LoVo (cell line): ENCODE results near the gene FAN1.
"Not testable (repeated sequence)": the region's sequence is repeated elsewhere in the genome, so short reads cannot be mapped to it uniquely, and the experiment has no call there.

Source experiments
- DNase-seq: peaks from one replicate; pipeline ENCODE4 v3.0.0-alpha.2; 2016; ENCODE audit warnings: low spot score

FAN1 gene

DNA sequence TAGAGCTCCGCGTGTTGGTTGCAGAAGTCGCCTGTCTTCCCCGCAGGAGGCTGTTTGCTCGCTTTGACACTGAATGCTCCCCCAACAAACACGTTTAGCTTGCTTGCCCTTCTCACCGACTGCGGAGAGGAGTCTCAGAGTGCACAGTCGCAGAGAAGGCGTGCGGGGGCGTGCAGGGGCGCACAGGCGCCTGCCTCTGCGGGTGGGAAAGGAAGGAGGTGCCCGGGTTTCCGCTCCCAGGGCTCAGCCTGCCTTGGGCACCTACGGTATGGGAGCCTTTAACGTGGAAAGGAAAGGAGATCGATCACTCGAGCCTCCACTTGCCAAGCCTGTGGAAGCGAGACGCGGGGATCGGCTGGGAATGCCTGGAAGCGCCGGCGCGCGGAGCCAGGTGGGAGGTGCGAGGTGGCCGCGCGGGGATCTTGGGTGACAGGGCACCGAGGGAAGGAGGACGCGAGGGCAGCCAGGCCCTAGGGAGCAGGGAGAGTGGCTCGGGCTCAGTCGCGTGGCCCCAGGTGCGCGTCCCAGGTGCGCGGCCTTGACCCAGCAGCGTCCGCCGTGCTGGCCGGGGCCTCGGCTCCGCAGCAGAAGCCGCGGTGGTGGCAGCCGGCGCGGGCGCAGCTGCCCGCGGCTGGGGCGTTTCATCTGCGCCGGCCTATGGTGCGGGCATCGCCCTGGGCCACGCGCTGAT, at the start of gene FAN1:
FAN1 (plus strand) TSS at position 419 of the 691 bp plus-strand sequence. CDS start 749 bp downstream, outside the sequence.
- peak; percentile 93 for DNase-seq

DNA sequence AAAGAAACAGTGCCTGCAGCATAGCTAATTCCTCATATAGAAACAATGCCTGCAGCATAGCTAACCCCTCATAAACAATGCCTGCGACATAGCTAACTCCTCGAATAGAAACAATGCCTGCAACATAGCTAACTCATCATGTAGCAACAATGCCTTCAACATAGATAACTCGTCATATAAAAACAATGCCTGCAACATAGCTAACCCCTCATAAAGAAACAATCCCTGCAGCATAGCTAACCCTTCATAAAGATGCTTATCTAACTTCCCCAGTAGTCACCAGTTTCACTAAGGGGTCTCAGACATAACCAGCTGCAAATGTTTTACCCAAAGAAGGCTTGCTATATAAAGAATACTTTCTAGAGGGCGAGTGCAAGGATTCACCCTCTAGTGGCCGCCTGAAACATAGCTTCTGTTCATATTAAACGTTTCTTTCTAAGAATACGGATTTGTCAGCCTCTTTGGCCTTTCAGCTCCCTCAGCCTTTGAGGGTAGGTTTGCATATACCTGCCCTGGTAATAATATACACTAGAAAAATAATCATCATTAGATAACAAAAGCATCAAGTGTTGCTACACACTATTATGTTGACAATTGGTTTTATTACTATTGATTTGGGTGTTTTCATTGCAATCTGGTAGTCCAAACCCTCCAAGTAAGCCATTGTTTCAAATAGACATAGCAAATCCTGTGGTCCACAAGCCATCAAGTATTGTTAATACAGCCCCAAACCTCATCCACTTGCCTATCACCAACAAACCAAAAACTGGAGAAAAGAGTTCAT, 44.4 kb upstream of the FAN1 start:
- DNase-seq = peak; percentile 41

DNA sequence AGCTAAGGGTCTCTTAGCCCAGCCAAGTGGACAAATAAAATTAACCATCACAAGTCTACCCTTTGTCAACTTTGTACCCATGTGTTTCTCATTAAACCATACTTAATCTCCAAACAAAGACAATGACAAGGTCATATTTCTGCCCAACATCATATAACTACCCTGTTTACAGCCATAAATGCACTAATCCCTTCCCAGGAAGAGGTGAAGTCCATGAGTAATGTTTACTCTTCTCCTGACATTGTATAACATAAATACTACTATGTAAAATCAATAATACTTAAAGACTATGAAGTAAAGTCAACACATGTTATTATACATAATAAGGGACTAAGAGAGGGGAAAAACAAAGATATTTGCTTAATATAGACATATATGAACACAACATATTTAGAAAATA, 38.5 kb upstream of the FAN1 start:
- DNase-seq = peak; percentile 21

DNA sequence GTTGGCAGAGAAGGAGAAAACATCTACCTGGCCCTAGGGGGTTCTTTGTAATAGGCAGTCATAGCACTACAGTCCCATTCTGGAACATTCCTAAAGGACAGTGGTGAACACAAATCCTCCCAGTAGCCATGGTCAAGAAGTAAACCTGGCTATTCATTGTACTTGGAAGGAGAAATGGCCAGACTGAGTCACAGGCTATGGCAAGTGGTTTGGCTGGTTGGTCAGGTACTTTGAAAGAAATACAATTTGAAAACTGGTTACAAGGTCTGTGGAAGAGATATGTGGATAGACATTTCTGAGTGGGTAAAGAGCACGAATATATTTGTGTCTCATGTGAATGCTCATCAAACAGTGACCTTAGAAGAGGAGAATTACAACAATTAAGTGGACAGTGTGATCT, 33.0 kb upstream of the FAN1 start:
- DNase-seq = no peak

- no peak for DNase-seq
Measured at GRCh38 chr15:30872341-30872748, 31.4 kb upstream of the FAN1 start.

DNA sequence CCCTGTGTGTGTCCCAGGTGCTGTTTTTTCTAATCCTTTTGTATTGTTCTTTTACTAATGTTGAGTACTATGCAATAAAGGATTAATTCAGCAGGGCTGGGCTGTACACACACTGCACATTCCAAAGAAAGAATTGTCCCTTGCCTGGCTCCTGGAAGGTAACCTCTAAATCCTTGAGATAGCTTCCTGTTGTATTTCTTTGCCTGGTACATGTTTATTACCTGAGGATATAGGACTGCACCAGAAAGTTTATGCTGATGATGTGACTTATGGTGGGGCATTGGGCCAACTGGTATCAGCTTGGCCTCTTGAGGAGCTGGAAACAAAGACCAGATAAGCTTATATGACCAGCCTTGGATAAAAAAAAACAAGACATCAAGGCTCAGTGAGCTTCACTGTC, 26.6 kb upstream of the FAN1 start:
- no peak for DNase-seq

- DNase-seq = no peak
Measured at GRCh38 chr15:30878515-30878914, 25.2 kb upstream of the FAN1 start.

DNA sequence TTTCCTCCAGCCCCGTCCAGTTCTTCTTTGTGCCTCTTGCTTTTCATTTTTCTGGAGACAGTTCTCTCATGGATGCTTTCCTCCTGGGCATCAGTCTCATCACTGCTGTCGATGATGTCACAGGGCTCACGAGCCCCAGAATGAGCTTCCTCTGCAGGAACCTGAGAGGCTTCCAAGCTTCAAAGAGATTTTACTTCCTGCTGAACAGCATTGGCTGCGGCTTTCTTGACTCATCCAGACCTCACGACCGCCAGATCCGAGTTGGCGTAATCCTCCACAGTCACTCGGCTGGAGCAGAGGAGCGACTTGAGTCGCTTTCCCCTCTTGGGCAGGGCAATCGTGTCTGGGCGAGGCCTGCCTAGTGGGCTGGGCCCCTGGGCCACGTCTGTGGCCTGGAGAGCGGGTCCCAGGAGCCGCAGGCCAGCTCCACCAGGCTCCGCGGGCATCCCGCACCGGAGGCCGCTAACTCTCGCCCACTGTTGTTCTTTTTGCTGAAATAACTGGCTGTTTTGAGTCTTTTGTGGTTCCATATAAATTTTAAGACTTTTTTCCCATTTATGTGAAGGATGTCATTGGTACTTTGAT, 20.8 kb upstream of the FAN1 start:
- no peak for DNase-seq

DNA sequence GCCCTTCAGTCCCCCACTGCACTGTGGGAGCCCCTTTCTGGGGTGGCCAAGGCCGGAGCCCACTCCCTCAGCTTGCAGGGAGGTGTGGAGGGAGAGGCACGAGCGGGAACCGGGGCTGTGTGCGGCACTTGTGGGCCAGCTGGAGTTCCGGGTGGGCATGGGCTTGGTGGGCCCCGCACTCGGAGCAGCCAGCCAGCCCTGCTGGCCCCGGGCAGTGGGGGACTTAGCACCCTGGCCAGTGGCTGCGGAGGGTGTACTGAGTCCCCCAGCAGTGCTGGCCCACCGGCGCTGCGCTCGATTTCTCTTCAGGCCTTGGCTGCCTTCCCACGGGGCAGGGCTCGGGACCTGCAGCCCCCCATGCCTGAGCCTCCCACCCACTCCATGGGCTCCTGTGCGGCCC, 20.0 kb upstream of the FAN1 start:
- not testable (repeated sequence) for DNase-seq

DNA sequence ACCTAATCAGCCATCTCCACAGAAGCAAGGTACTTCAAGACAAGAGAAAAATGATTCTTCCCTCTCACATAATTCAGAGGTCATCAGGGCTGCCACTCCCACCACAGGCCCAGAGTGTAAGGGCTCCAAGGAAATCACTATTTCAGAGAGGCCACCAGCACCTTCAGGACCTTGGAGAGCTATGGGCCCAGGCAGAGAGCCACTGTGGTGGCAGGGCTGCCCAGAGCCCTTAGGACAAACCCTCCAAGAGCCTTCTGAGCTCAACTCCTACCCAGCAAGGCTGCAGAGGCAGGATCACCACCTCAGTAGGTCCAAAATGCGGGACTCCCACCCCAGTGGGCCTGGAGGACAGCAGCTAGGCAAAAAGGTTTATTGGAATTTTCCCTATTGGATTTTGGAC, 17.9 kb upstream of the FAN1 start:
- DNase-seq = no peak

DNA sequence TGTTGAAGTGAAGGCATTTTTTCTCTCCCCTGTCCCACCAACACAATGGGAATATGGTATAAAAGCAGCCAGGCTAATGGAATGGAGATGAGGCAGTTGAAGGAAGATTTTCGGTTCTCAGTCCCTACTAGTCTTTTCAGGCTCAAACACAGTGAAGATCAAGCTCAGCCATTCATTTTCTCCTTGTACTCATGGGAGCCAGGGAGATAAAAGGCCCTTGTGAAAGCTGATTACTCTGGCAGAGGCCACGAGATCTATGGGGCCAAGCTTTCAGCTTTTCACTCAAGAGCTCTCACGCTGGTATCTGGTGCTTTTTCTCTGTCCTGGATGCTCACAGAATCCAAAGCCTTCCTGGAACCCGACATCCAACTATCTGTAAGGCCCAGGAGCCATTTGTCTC, 14.5 kb upstream of the FAN1 start:
- DNase-seq = no peak

DNA sequence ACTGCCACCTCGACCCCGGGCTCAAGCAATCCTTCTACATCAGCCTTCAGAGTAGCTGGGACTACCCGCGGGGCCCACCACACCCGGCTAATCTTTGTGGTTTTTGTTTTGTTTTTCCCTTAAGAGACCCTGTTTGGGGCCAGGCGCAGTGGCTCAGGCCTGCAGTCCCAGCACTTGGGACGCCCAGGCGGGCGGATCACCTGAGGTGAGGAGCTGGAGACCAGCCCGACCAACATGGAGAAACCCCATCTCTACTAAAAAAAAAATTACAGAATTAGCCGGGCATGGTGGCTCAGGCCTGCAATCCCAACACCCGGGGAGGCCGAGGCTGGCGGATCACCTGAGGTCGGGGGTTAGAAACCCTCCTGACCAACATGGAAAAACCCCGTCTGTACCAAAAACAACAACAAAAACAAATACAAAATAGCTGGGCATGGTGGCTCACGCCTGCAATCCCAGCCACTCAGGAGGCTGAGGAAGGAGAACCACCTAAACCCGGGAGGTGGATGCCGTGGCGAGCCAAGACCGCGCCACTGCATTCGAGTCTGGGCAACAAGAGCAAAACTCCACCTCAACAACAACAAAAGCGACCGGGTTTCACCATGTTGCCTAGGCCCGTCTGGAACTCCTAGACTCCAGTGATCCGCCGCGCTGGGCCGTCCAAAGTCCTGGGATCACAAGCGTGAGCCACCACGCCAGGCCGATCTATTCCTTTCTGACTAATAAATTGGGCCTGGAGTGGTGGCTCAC, 8.1 kb upstream of the FAN1 start:
- no peak for DNase-seq

GRCh38 chr15:30896211-30896606, 7.5 kb upstream of the FAN1 start:
- DNase-seq = no peak

GRCh38 chr15:30901889-30902288, 1.8 kb upstream of the FAN1 start:
- DNase-seq = no peak

- DNase-seq = no peak
Measured at GRCh38 chr15:30904812-30905211, 1.1 kb downstream of the FAN1 start.

DNA sequence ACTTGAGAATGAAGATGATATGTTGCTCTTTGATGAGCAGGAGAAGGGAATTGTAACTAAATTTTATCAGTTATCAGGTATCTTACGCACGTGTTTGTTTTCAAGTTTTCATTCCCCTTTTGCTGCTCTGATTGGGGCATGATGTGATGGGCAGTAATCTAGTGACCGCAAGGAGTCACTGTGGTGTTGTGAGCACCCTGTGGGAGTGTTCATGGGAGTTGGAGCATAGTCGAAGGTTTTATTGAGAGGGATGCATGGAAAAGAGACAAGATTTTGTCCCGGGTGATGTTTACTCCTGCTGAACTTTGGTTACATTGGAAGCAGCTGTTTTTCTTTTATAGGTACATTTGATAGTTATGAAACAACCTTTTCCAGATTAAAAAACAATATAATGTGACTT, 2.1 kb downstream of the FAN1 start:
- DNase-seq = no peak

- DNase-seq = no peak
Measured at GRCh38 chr15:30906366-30906765, 2.7 kb downstream of the FAN1 start.

- DNase-seq = no peak
Measured at GRCh38 chr15:30913761-30914160, 10.0 kb downstream of the FAN1 start.

DNA sequence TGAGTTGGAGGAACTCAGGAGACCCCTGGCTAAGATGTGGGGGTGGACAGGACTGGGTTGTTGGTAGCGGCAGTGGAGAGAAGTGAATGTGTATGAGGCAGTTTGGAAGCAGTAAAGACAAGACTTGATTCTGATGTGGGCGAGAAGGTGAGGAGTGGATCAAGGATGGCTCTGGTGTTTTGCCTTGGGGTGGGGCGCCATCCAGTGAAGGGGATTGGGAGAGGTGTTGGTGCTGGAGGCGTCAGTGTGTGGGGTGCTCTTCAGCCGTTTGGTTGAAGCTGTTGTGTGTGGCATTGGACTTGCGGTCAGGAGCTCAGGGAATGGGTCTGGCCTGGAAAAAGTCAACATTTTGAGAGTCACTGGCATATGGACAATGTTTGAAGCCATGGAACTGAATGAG, 13.3 kb downstream of the FAN1 start:
- DNase-seq = no peak

- DNase-seq = no peak
Measured at GRCh38 chr15:30917675-30918074, 14.0 kb downstream of the FAN1 start.

- DNase-seq = no peak
Measured at GRCh38 chr15:30918366-30918765, 14.7 kb downstream of the FAN1 start.

- no peak for DNase-seq
Measured at GRCh38 chr15:30919877-30920550, 16.3 kb downstream of the FAN1 start.
